Measurements from ENCODE around the gene DIRAS3.

DNA sequence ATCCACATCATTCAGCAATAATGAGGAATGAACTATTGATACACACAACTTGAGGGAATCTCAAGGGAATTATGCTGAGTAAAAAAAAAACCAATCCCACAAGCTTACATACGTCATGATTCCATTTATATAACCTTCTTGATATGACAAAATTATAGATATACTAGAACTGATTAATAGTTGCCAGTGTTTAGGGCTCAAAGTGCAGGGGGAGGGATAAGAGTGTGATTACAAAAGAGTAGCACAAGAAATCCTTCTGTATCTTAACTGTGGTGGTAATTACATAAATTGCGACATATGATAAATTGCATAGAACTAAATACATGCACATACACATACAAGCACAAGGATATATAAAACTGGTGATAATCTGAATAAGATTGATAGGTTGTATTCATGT is 13.5 kb downstream of the DIRAS3 start:
- TF ChIP-seq POLR2A (IDR thresholded peaks at IDR 0.05; ENCODE audit: extremely low read depth, insufficient read length) (no peak), MYC (IDR thresholded peaks at IDR 0.05; ENCODE audit: low read depth, low read length) (no peak)
- TF ChIP-seq, protein P1, sequence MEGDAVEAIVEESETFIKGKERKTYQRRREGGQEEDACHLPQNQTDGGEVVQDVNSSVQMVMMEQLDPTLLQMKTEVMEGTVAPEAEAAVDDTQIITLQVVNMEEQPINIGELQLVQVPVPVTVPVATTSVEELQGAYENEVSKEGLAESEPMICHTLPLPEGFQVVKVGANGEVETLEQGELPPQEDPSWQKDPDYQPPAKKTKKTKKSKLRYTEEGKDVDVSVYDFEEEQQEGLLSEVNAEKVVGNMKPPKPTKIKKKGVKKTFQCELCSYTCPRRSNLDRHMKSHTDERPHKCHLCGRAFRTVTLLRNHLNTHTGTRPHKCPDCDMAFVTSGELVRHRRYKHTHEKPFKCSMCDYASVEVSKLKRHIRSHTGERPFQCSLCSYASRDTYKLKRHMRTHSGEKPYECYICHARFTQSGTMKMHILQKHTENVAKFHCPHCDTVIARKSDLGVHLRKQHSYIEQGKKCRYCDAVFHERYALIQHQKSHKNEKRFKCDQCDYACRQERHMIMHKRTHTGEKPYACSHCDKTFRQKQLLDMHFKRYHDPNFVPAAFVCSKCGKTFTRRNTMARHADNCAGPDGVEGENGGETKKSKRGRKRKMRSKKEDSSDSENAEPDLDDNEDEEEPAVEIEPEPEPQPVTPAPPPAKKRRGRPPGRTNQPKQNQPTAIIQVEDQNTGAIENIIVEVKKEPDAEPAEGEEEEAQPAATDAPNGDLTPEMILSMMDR (IDR thresholded peaks at IDR 0.05; ENCODE audit: low read depth, low read length): no peak
- TF ChIP-seq, protein P2, sequence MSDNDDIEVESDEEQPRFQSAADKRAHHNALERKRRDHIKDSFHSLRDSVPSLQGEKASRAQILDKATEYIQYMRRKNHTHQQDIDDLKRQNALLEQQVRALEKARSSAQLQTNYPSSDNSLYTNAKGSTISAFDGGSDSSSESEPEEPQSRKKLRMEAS (IDR thresholded peaks at IDR 0.05; ENCODE audit: low read depth, low read length): no peak
